C4-2B (cell line): ENCODE measurements around the gene TRIM27.
"Not testable (repeated sequence)": the region's sequence is repeated elsewhere in the genome, so short reads cannot be mapped to it uniquely, and the experiment has no call there.

ENCODE experiments used
- H3K27ac ChIP-seq: fragments of 450-650 bp; 2 replicates; pipeline ENCODE4 v1.5.1; 2017
- ZFX ChIP-seq: fragments of 450-650 bp; IDR thresholded peaks from 2 replicates; pipeline ENCODE4 v1.6.1; 2017
- TF ChIP-seq, protein P1 (sequence below): fragments of 450-650 bp; conservative IDR thresholded peaks from 2 replicates; pipeline ENCODE4 v1.5.1; 2017; ENCODE audit warnings: mild to moderate bottlenecking

Gene TRIM27

DNA sequence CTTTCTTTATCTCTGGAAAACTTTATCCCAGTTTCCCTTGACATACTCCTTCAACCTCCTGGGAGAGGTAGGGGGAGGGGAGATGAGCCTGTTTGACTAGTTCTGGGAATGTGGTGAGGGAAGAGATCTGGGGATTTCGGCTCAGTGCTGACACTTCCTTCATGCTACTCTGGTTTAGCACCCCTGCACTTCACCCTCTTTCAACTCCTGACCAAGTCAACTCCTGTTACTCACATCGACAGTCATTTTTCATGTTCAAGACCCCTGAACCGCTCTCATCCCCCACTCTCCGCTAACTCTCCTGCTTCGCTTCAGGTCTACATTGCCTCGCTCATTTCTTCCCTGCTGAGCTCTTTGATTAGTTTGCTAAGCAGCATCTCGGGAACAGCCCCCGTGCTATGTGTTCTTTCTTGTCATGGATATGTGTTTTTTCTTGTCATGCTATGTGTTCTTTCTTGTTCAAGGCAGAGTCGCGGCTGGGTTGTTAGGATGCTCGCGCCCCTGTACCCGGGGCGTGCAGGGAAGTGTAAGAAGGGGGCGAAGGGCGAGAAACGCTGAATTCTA, 16.6 kb upstream of the TRIM27 start:
- TF ChIP-seq ZFX: no peak
- TF ChIP-seq, protein P1, sequence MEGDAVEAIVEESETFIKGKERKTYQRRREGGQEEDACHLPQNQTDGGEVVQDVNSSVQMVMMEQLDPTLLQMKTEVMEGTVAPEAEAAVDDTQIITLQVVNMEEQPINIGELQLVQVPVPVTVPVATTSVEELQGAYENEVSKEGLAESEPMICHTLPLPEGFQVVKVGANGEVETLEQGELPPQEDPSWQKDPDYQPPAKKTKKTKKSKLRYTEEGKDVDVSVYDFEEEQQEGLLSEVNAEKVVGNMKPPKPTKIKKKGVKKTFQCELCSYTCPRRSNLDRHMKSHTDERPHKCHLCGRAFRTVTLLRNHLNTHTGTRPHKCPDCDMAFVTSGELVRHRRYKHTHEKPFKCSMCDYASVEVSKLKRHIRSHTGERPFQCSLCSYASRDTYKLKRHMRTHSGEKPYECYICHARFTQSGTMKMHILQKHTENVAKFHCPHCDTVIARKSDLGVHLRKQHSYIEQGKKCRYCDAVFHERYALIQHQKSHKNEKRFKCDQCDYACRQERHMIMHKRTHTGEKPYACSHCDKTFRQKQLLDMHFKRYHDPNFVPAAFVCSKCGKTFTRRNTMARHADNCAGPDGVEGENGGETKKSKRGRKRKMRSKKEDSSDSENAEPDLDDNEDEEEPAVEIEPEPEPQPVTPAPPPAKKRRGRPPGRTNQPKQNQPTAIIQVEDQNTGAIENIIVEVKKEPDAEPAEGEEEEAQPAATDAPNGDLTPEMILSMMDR: no peak
- H3K27ac ChIP-seq: peak overlapping the region; percentile 77

DNA sequence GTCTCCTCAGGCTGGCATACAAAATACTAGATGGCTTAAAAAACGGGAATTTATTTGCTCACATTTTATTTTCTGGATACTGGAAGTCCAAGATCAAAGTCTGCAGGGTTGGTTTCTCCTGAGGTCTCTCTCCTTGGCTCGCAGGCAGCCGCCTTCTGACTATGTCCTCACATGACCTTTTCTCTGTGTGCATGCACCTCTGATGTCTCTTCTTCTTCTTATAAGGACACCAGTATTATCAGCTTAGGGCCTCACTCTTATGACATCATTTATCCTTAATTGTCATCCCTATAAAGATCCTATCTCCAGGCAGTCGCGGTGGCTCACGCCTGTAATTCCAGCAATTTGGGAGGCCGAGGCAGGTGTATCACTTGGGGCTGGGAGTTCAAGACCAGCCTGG, 9.3 kb upstream of the TRIM27 start:
- no peak for TF ChIP-seq ZFX
- TF ChIP-seq, protein P1: no peak

DNA sequence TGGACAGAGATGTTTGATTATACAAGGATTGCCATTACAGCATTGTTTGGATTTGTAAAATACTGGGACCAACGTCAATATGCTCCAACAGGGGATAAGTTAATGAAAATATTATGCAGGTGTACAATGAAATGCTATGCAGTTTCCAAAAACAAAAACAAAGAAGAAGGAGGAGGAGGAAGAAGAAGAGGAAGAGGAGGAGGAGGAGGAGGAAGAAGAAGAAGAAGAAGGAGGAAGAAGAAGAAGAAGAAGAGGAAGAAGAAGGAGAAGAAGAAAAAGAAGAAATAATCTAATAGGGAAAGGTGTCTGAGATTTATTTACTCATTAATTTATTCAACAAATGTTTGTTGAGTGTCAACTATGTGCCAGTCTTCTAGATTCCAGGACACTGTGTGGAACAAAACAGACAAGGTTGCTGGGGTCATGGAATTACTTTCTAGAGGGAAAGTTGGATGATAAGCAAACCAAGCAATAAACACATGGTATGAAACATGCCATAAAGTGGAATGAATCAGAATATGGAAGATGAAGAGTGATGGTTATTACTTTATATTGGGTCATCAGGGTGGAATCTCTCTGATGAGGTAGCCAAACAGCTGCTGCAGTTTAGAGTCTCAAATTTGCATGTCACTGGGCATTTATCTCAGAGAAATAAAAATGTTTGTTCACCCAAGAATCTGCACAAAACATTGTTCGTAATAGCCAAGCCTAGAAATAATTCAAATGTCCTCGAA, 6.3 kb upstream of the TRIM27 start:
- TF ChIP-seq ZFX: no peak
- TF ChIP-seq, protein P1: no peak
- no peak overlapping the region for H3K27ac ChIP-seq

More for the DNA sequence above, 9.3 kb upstream of the TRIM27 start:
- H3K27ac ChIP-seq: no peak overlapping the region

DNA sequence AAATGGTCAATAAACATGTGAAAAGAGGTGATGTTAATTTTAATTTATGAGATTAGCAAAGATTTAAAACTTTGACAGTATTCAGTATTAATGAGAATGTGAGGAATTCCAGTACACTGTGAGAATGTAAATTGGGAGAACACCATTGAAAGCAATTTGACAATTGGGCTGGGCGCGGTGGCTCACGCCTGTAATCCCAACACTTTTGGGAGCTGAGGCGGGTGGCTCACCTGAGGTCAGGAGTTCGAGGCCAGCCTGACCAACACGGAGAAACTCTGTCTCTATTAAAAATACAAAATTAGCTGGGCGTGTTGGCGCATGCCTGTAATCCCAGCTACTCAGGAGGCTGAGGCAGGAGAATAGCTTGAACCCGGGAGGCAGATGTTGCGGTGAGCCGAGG, 5.6 kb upstream of the TRIM27 start:
- H3K27ac ChIP-seq: not testable (repeated sequence)

DNA sequence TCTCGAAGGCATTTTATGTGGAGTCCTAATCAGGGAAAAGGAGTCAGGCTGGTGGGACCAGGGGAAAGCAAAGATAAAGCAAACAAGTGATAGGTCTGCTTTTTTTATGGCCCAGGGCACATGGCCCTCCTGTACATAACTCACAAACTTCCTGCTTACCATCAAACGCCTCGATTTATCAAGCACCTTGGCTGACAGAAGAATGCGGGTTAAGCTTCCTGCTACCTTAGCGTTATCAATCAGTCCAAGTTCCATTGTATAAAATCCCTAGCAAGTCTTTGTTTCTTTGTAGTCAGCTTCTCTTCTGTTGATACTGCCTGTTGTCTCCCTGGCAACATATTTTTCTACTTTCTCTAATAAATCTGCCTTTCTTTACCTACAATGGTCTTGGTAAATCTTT, 4.1 kb upstream of the TRIM27 start:
- TF ChIP-seq ZFX: no peak
- TF ChIP-seq, protein P1: no peak

DNA sequence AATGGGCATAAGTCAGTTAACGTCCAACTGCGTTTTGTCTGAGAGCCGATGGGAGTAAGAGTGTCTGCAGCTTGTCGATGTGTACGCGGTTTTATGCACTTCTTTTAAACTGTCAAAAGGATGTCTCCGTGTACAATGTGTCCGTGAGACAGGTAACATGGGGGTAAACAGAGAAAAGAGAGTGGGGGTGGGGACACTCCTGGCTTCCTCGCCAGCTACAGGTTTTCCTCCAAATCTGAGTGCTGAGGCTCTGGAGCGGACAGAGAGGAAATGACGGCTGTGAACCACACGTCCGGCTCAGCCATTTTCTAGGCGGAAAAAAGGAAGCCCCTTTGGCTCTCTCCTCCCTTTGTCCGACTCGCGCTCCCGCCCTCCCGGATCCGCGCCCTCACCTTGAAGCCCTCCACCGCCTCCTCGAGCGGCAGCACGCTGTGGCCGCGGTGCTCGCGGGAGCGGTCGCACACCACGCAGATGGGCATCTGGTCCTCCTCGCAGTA, 916 bp downstream of the TRIM27 start:
- peak overlapping the region; percentile 99 for H3K27ac ChIP-seq
- no peak for TF ChIP-seq ZFX
- TF ChIP-seq, protein P1: no peak

More for the DNA sequence above, 4.1 kb upstream of the TRIM27 start:
- H3K27ac ChIP-seq: no peak overlapping the region

DNA sequence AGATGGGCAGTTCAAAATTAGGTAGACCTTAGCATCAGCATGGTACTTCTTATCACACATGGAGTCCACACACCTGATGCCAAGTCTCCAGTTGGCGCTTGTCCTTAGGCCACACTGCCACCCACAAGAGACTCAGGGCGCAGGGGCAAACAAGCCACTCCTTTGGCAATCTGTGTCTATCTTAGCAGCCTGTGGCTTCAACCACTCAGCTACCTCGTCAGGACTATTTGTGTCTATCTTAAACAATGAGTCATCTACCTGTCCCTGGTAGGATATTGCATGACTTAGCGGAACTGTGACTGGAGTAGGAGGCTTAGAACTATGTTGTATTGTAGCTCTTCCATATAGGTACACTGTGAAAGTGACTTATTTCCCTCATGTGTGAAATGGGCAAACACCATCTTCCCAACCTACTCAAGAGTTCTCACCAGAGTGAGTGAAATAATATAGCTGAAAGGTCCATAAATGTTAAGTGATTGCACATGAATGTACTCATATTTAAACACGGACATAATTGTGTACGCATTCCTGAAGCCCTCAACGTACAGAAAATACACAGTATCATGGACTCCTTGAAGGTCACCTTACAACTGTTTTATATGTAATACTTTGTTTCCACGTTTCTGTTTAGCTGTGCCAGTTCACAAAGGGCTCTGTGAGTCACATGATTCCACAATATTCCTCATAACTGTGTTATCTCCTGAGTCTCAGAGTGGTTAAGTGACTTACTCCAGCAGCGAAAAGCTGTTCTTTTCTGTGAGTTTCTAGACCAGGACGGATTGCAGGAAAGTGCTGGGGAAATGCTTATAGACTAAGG, 1.6 kb downstream of the TRIM27 start:
- TF ChIP-seq, protein P1: no peak
- no peak for TF ChIP-seq ZFX
- peak overlapping the region; percentile 99 for H3K27ac ChIP-seq
